HG02885 (cell line): Measurements from ENCODE around the gene PYGO1.
"Not testable (repeated sequence)": the region's sequence is repeated elsewhere in the genome, so short reads cannot be mapped to it uniquely, and the experiment has no call there.

Source experiments
- ATAC-seq: cut with Tn5 transposase; IDR thresholded peaks from one replicate; pipeline ENCODE4 v1.9.1; 2021; ENCODE audit warnings: mild to moderate bottlenecking; ENCODE audit not compliant: unreplicated experiment, poor library complexity

Gene PYGO1

GRCh38 chr15:55588070-55588814 is at the start of gene PYGO1:
Gene PYGO1, minus strand, starts transcription at chr15:55588345. Its CDS starts 462 bp downstream, at chr15:55587883.
- ATAC-seq: peak; percentile 80

- no peak for ATAC-seq
Measured at GRCh38 chr15:55637086-55637485, 48.9 kb upstream of the PYGO1 start.

GRCh38 chr15:55633731-55634130 is 45.6 kb upstream of the PYGO1 start:
- ATAC-seq: no peak

GRCh38 chr15:55632434-55632833 is 44.3 kb upstream of the PYGO1 start:
- no peak for ATAC-seq

GRCh38 chr15:55630858-55631257 is 42.7 kb upstream of the PYGO1 start:
- no peak for ATAC-seq

- ATAC-seq: no peak
Measured at GRCh38 chr15:55628369-55628730, 40.2 kb upstream of the PYGO1 start.

- ATAC-seq: no peak
Measured at GRCh38 chr15:55627730-55628368, 39.7 kb upstream of the PYGO1 start.

- no peak for ATAC-seq
Measured at GRCh38 chr15:55619783-55620182, 31.6 kb upstream of the PYGO1 start.

- ATAC-seq: no peak
Measured at GRCh38 chr15:55618387-55618786, 30.2 kb upstream of the PYGO1 start.

- no peak for ATAC-seq
Measured at GRCh38 chr15:55615445-55615844, 27.3 kb upstream of the PYGO1 start.

- no peak for ATAC-seq
Measured at GRCh38 chr15:55613727-55614126, 25.6 kb upstream of the PYGO1 start.

GRCh38 chr15:55606214-55606613 is 18.1 kb upstream of the PYGO1 start:
- no peak for ATAC-seq

- no peak for ATAC-seq
Measured at GRCh38 chr15:55601374-55601773, 13.2 kb upstream of the PYGO1 start.

GRCh38 chr15:55599439-55599838 is 11.3 kb upstream of the PYGO1 start:
- no peak for ATAC-seq

GRCh38 chr15:55593019-55593418 is 4.9 kb upstream of the PYGO1 start:
- ATAC-seq: not testable (repeated sequence)

- ATAC-seq: no peak
Measured at GRCh38 chr15:55590788-55591187, 2.6 kb upstream of the PYGO1 start.

GRCh38 chr15:55589287-55589686 is 1.1 kb upstream of the PYGO1 start:
- no peak for ATAC-seq

- no peak for ATAC-seq
Measured at GRCh38 chr15:55588815-55589115, 620 bp upstream of the PYGO1 start.

- peak; percentile 47 for ATAC-seq
Measured at GRCh38 chr15:55587321-55588069, 650 bp downstream of the PYGO1 start.

GRCh38 chr15:55586808-55587207 is 1.3 kb downstream of the PYGO1 start:
- no peak for ATAC-seq

- ATAC-seq: no peak
Measured at GRCh38 chr15:55576943-55577342, 11.2 kb downstream of the PYGO1 start.
